ENCODE results near the gene SGMS1.

DNA sequence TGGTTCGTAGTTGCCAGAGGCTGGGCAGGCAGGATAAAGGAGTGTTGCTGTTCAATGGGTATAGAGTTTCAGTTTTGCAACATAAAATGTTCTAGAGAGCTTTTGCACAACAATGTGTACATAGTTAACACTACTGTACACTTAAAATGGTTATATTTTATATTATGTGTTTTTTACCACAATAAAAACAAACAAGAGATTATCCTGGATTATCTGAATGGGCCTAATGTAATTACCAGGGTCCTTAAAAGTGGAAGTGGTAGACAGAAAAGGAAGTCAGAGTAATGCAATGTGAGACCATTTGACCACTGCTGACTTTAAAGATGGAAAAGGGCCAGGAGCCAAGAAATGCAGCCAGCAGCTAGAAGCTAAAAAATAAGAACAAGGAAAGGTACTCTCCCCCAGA lies 159.7 kb downstream of the SGMS1 start:
- no peak for TF ChIP-seq POLR2A (IDR thresholded peaks at IDR 0.05; ENCODE audit: low read depth)
- TF ChIP-seq, protein P1, sequence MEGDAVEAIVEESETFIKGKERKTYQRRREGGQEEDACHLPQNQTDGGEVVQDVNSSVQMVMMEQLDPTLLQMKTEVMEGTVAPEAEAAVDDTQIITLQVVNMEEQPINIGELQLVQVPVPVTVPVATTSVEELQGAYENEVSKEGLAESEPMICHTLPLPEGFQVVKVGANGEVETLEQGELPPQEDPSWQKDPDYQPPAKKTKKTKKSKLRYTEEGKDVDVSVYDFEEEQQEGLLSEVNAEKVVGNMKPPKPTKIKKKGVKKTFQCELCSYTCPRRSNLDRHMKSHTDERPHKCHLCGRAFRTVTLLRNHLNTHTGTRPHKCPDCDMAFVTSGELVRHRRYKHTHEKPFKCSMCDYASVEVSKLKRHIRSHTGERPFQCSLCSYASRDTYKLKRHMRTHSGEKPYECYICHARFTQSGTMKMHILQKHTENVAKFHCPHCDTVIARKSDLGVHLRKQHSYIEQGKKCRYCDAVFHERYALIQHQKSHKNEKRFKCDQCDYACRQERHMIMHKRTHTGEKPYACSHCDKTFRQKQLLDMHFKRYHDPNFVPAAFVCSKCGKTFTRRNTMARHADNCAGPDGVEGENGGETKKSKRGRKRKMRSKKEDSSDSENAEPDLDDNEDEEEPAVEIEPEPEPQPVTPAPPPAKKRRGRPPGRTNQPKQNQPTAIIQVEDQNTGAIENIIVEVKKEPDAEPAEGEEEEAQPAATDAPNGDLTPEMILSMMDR (IDR thresholded peaks at IDR 0.05): no peak
- TF ChIP-seq EP300 (IDR thresholded peaks at IDR 0.05): no peak
